ENCODE data around the gene SH3RF3. TPM values are rescaled to one million over a fixed set of nuclear protein-coding genes. Genes with fewer than 3 reads are reported as not detected.

SH3RF3 gene
- total and polyA plus RNA-seq, 10 of the 15 experiments (the other 5 are each of a cell fraction or from before 2014, with no cell fraction given): 0.08 to 8.8 (median 2.3) TPM

- in situ Hi-C loops (cut with MboI): no loop called here
- Histone ChIP-seq H3K27ac (ENCODE audit: control insufficient read depth, insufficient read depth) (no peak overlapping the region), H3K4me2 (ENCODE audit: control insufficient read depth, insufficient read depth) (no peak overlapping the region), H2AFZ (ENCODE audit: control insufficient read depth, low read depth, low read length) (no peak overlapping the region), H3K4me3 (no peak overlapping the region), H3K9ac (ENCODE audit: control insufficient read depth, insufficient read depth, low read length) (no peak overlapping the region), H3K27me3 (replicated peaks in 1 of 2; ENCODE audit: control insufficient read depth in 2 of 2, insufficient read depth in 2 of 2, low read length in 1 of 2) (no peaks in the 10 kb centered on the region; a peak in 1 of 4 replicates), H4K20me1 (ENCODE audit: control insufficient read depth, insufficient read depth) (no peaks in the 10 kb centered on the region; the same call in none of the 2 replicates), H3K79me2 (ENCODE audit: control insufficient read depth, insufficient read depth, low read length) (no peaks in the 10 kb centered on the region; the same call in 1 of the 2 replicates), H3K4me1 (ENCODE audit: control insufficient read depth, insufficient read depth, low read length) (no peaks in the 10 kb centered on the region), H3K36me3 (ENCODE audit: control insufficient read depth in 2 of 2, insufficient read depth in 2 of 2, low read length in 1 of 2) (no peaks in the 10 kb centered on the region), H3K9me3 (replicated peaks; ENCODE audit: control insufficient read depth, insufficient read depth, low read length) (no peaks in the 10 kb centered on the region)
- ChIA-PET SMC1A (ENCODE audit: uncharacterized antibody, unreplicated experiment) (no interaction called here), POLR2A (no interaction called here), CTCF (no interaction called here), RAD21 (ENCODE audit: unreplicated experiment) (no interaction called here)
- FAIRE-seq (no peak), ATAC-seq (no peak), DNase-seq (ENCODE audit: low read depth, low spot score) (no peak)
- WGBS (ENCODE audit: insufficient coverage, insufficient replicate concordance, low lambda C conversion rate, missing lambda C conversion rate): 48% methylated on average over 7 of the region's 7 CpGs
- no peak for TF ChIP-seq USF1 (IDR thresholded peaks at IDR 0.05; ENCODE audit: borderline replicate concordance, extremely low read length, insufficient read depth, low read depth, low read length)
- TF ChIP-seq IRF3 (IDR thresholded peaks at IDR 0.05): no peak
- no peak for TF ChIP-seq NKRF (conservative IDR thresholded peaks at IDR 0.05)
- TF ChIP-seq SUPT20H (IDR thresholded peaks at IDR 0.05; ENCODE audit: borderline replicate concordance, control insufficient read depth, low read depth, low read length): no peak
- no peak for TF ChIP-seq NFIC (IDR thresholded peaks at IDR 0.05; ENCODE audit: low read depth, low read length)
- TF ChIP-seq ZZZ3 (IDR thresholded peaks at IDR 0.05; ENCODE audit: control insufficient read depth, insufficient read length, low read depth): no peak
- TF ChIP-seq TCF3 (IDR thresholded peaks at IDR 0.05; ENCODE audit: borderline replicate concordance, insufficient read depth, low read depth, low read length): no peak
- TF ChIP-seq POLR2A (IDR thresholded peaks at IDR 0.05; ENCODE audit: low read depth, low read length): no peak
- no peak for TF ChIP-seq MEF2A (IDR thresholded peaks at IDR 0.05; ENCODE audit: insufficient read depth, low read depth, low read length)
- TF ChIP-seq MTA3 (IDR thresholded peaks at IDR 0.05; ENCODE audit: borderline replicate concordance, low read length): no peak
- TF ChIP-seq CHD4 (IDR thresholded peaks at IDR 0.05): no peak
- TF ChIP-seq WRNIP1 (IDR thresholded peaks at IDR 0.05; ENCODE audit: borderline replicate concordance, low read depth, low read length): no peak
- no peak for TF ChIP-seq NRF1 (conservative IDR thresholded peaks at IDR 0.05; ENCODE audit: low read depth, low read length)
- no peak for TF ChIP-seq ZSCAN29 (IDR thresholded peaks at IDR 0.05)
- TF ChIP-seq, protein P1, sequence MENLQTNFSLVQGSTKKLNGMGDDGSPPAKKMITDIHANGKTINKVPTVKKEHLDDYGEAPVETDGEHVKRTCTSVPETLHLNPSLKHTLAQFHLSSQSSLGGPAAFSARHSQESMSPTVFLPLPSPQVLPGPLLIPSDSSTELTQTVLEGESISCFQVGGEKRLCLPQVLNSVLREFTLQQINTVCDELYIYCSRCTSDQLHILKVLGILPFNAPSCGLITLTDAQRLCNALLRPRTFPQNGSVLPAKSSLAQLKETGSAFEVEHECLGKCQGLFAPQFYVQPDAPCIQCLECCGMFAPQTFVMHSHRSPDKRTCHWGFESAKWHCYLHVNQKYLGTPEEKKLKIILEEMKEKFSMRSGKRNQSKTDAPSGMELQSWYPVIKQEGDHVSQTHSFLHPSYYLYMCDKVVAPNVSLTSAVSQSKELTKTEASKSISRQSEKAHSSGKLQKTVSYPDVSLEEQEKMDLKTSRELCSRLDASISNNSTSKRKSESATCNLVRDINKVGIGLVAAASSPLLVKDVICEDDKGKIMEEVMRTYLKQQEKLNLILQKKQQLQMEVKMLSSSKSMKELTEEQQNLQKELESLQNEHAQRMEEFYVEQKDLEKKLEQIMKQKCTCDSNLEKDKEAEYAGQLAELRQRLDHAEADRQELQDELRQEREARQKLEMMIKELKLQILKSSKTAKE (IDR thresholded peaks at IDR 0.05; ENCODE audit: low read depth, poor library complexity, severe bottlenecking): no peak
- TF ChIP-seq CEBPB (IDR thresholded peaks at IDR 0.05; ENCODE audit: borderline replicate concordance in 1 of 2, low read depth in 2 of 2, low read length in 2 of 2): no peak
- TF ChIP-seq ZNF622 (IDR thresholded peaks at IDR 0.05): no peak
- TF ChIP-seq ZNF217 (IDR thresholded peaks at IDR 0.05): no peak
- intact Hi-C loops (cut with micrococcal nuclease; ENCODE audit: unreplicated experiment): no loop called here
- no TSS peak for BruUV-seq (replicated peaks)
These were observed 155.8 kb downstream of the SH3RF3 start for GRCh38 chr2:109284826-109285225.

Data from GM12878 (cell line).